Measurements from ENCODE around the gene MED16. TPM values are rescaled to one million over a fixed set of nuclear protein-coding genes. Genes with fewer than 3 reads are reported as not detected.
A peak's percentile ranks its signal among the peaks of the same experiment; 100 is the strongest.

The MED16 gene
- total and polyA plus RNA-seq, 2 of the 13 experiments (the other 11 are each of a cell fraction or from before 2014, with no cell fraction given): 13.3 to 14.8 TPM

DNA sequence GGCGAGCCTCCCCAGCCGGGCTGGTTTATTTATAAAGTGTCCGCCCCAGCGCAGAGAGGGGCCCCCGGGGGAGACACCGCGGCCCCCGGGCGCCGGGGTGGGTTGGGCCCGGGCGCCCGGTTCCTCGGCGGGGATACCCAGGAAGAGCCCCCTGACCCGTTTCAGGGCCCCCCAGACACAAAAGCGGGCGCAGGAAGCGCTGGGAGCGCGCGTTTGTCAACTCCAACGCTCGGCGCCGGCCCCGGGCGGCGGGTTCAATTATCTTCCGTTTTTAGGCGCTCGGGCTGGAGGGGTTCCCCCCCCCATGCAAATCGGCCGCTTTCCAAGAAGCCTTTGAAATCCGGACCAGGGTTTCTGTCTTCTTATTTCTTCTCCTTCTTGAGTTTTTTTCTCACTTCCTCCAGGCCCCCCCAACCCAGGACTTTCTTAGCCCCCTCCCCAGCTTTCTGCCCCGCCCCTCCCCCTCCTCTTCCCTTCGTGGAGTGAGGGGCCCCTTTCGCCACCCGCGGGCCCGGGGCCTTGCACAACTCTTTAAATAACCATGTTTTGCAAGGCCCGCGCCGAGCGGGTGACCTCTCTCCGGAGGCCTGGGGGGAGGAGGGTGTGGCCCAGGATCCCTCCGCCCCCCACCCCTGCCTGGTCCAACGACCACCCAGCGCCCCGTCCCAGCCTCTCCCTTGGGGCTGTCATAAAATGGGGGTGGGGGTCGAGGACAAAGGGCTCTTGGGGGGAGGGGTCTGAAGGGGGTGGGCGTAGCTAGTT is 33.8 kb upstream of the MED16 start (continued):
- TF ChIP-seq ZNF570 (CRISPR knock-in tag; IDR thresholded peaks at IDR 0.05; ENCODE audit: borderline replicate concordance) (no peak), GFI1 (CRISPR knock-in tag; IDR thresholded peaks at IDR 0.05; ENCODE audit: borderline replicate concordance) (no peak), ISX (CRISPR knock-in tag; conservative IDR thresholded peaks at IDR 0.05) (no peak), SP4 (CRISPR knock-in tag; IDR thresholded peaks at IDR 0.05) (0 out of 2 replicates have a peak, but pooled peaks have one; percentile 49), KDM2A (CRISPR knock-in tag; IDR thresholded peaks at IDR 0.05; ENCODE audit: borderline replicate concordance, low read depth) (0 out of 2 replicates have a peak, but pooled peaks have one; percentile 24), ATAD3A (CRISPR knock-in tag; IDR thresholded peaks at IDR 0.05) (no peak), BRD4 (CRISPR knock-in tag; IDR thresholded peaks at IDR 0.05) (no peak), ZNF850 (CRISPR knock-in tag; conservative IDR thresholded peaks at IDR 0.05) (no peak), PRPF4 (IDR thresholded peaks at IDR 0.05; ENCODE audit: low read depth, low read length, poor library complexity, severe bottlenecking) (no peak), ERF (CRISPR knock-in tag; IDR thresholded peaks at IDR 0.05) (no peak), MEIS2 (CRISPR knock-in tag; IDR thresholded peaks at IDR 0.05) (no peak), NFYB (CRISPR knock-in tag; IDR thresholded peaks at IDR 0.05) (no peak), ZBTB7A (CRISPR knock-in tag; IDR thresholded peaks at IDR 0.05) (peak; percentile 95), HIVEP1 (CRISPR knock-in tag; IDR thresholded peaks at IDR 0.05) (no peak), NKX3-1 (CRISPR knock-in tag; IDR thresholded peaks at IDR 0.05) (no peak), ZNF709 (CRISPR knock-in tag; IDR thresholded peaks at IDR 0.05) (no peak), ETV6 (CRISPR knock-in tag; conservative IDR thresholded peaks at IDR 0.05) (no peak), RFXANK (CRISPR knock-in tag; IDR thresholded peaks at IDR 0.05) (no peak)
- TF ChIP-seq, protein P1, sequence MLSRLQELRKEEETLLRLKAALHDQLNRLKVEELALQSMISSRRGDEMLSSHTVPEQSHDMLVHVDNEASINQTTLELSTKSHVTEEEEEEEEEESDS (CRISPR knock-in tag; IDR thresholded peaks at IDR 0.05; ENCODE audit: borderline replicate concordance): no peak
- TF ChIP-seq, protein P2, sequence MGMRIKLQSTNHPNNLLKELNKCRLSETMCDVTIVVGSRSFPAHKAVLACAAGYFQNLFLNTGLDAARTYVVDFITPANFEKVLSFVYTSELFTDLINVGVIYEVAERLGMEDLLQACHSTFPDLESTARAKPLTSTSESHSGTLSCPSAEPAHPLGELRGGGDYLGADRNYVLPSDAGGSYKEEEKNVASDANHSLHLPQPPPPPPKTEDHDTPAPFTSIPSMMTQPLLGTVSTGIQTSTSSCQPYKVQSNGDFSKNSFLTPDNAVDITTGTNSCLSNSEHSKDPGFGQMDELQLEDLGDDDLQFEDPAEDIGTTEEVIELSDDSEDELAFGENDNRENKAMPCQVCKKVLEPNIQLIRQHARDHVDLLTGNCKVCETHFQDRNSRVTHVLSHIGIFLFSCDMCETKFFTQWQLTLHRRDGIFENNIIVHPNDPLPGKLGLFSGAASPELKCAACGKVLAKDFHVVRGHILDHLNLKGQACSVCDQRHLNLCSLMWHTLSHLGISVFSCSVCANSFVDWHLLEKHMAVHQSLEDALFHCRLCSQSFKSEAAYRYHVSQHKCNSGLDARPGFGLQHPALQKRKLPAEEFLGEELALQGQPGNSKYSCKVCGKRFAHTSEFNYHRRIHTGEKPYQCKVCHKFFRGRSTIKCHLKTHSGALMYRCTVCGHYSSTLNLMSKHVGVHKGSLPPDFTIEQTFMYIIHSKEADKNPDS (CRISPR knock-in tag; IDR thresholded peaks at IDR 0.05): no peak
- TF ChIP-seq, protein P3, sequence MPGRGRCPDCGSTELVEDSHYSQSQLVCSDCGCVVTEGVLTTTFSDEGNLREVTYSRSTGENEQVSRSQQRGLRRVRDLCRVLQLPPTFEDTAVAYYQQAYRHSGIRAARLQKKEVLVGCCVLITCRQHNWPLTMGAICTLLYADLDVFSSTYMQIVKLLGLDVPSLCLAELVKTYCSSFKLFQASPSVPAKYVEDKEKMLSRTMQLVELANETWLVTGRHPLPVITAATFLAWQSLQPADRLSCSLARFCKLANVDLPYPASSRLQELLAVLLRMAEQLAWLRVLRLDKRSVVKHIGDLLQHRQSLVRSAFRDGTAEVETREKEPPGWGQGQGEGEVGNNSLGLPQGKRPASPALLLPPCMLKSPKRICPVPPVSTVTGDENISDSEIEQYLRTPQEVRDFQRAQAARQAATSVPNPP (CRISPR knock-in tag; IDR thresholded peaks at IDR 0.05): no peak
- TF ChIP-seq, protein P4, sequence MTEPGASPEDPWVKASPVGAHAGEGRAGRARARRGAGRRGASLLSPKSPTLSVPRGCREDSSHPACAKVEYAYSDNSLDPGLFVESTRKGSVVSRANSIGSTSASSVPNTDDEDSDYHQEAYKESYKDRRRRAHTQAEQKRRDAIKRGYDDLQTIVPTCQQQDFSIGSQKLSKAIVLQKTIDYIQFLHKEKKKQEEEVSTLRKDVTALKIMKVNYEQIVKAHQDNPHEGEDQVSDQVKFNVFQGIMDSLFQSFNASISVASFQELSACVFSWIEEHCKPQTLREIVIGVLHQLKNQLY (CRISPR knock-in tag; IDR thresholded peaks at IDR 0.05): no peak
- TF ChIP-seq, protein P5, sequence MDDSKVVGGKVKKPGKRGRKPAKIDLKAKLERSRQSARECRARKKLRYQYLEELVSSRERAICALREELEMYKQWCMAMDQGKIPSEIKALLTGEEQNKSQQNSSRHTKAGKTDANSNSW (CRISPR knock-in tag; IDR thresholded peaks at IDR 0.05; ENCODE audit: borderline replicate concordance): no peak
- TF ChIP-seq, protein P6, sequence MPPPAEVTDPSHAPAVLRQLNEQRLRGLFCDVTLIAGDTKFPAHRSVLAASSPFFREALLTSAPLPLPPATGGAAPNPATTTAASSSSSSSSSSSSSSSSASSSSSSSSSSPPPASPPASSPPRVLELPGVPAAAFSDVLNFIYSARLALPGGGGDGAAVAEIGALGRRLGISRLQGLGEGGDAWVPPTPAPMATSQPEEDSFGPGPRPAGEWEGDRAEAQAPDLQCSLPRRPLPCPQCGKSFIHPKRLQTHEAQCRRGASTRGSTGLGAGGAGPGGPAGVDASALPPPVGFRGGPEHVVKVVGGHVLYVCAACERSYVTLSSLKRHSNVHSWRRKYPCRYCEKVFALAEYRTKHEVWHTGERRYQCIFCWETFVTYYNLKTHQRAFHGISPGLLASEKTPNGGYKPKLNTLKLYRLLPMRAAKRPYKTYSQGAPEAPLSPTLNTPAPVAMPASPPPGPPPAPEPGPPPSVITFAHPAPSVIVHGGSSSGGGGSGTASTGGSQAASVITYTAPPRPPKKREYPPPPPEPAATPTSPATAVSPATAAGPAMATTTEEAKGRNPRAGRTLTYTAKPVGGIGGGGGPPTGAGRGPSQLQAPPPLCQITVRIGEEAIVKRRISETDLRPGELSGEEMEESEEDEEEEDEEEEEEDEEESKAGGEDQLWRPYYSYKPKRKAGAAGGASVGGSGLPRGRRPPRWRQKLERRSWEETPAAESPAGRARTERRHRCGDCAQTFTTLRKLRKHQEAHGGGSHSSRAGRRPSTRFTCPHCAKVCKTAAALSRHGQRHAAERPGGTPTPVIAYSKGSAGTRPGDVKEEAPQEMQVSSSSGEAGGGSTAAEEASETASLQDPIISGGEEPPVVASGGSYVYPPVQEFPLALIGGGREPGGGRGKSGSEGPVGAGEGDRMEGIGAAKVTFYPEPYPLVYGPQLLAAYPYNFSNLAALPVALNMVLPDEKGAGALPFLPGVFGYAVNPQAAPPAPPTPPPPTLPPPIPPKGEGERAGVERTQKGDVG (CRISPR knock-in tag; IDR thresholded peaks at IDR 0.05; ENCODE audit: borderline replicate concordance): no peak
